ENCODE data around the gene SDK1.

SDK1 gene

GRCh38 chr7:4056552-4057288, 755.7 kb downstream of the SDK1 start:
- no peak for DNase-seq

- no peak for DNase-seq
Measured at GRCh38 chr7:4057289-4057616, 756.2 kb downstream of the SDK1 start.

DNA sequence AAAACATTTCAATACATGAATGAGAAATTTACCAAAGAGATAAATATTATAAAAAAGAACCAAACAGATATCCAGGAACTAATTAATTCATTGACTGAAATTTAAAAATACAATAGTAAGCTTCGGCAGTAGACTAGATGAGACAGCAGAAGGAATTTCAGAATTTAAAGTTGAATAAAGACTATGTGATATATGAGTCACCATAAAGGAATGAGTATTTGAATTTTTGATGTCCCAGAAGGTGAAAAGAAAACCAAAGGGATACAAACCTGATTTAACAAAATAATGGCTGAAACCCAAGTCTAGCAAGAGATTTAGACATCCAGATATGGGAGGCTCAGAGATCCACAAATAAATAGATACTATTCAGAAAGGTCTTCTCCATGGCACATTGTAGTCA, 757.1 kb downstream of the SDK1 start:
- no peak for DNase-seq

- DNase-seq, result no peak
Measured at GRCh38 chr7:4065190-4065589, 764.1 kb downstream of the SDK1 start.

GRCh38 chr7:4066206-4066605, 765.2 kb downstream of the SDK1 start:
- no peak for DNase-seq

DNA sequence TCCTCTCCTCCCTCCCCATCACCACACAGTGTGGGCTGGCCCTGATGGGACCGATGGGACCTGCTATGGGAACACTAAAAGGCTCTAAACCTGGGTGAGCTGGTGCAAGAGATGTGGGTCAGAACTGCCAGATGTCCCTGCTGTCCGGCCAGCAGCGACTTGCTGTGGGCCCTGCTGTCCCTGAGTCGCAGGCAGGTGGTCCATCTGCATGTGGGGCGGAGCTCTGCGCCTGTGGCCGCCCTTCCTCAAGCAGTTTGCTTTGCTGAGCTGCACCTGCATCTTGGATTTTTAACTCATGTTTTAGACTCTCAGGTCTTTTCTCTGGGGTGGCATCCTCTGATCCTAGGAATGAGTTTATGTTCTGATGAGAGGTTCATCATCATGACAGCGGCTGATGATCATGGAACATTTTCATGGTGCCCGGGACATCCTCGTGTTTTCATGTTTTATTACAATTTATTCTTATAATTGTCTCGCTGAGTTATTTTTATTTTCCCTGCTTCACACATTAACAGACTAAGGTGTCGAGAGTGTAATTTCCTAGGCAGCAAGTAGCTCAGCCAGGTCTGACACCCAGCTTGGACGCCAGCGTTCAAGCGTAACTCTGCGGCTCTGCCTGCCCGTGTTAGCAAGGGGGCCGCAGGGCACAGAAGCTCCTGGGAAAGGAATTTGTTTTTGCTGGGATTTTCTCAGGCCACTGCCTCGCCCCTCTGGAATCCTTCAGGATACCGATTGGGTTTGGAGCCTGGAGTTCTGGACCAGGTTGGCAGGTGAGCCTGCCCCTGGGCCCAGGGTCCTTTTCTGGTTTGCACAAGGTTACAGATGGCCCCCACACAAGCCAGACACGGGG, 765.8 kb downstream of the SDK1 start:
- no peak for DNase-seq

- no peak for DNase-seq
Measured at GRCh38 chr7:4067476-4067760, 766.4 kb downstream of the SDK1 start.

GRCh38 chr7:4067874-4068273, 766.8 kb downstream of the SDK1 start:
- no peak for DNase-seq

DNA sequence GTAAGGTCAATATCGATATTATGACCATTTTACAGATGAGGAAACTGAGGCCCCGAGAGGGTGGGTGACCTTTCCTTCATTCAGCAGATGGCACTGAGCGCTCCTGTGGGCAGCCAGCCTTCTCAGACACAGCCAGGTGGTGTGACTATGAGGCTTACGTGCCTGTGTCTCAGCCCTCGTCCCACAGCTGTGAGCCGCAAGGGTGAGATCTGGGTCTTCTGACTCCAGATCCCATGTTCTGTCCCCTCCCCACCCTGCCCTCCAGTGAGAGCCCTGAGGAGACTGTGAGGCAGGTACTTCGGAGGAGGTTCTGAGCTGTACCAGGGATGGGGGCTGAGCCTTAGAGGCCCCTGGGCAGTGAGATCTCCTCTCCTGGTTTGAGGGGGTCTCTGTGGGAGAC, 767.2 kb downstream of the SDK1 start:
- no peak for DNase-seq

GRCh38 chr7:4069268-4070095, 768.4 kb downstream of the SDK1 start:
- DNase-seq, result no peak

DNA sequence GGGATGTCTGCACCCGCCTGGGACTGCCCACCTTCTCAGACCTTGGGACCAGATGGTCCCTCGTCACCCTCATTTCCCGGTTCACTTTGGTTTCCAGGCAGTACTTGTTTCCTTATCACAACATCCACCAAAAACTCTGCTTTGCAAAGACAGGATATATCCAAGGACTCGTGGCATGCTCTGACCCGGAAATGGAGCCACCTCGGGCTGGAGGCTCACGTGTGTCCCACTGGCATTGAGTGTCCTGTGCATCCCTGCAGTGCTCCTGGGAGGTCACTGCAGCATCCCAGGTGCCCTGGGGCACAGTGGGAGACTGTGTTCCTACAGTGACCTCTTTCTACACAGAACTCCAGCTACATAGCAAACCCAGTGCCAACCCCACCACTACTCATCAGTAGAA, 769.2 kb downstream of the SDK1 start:
- no peak for DNase-seq

DNA sequence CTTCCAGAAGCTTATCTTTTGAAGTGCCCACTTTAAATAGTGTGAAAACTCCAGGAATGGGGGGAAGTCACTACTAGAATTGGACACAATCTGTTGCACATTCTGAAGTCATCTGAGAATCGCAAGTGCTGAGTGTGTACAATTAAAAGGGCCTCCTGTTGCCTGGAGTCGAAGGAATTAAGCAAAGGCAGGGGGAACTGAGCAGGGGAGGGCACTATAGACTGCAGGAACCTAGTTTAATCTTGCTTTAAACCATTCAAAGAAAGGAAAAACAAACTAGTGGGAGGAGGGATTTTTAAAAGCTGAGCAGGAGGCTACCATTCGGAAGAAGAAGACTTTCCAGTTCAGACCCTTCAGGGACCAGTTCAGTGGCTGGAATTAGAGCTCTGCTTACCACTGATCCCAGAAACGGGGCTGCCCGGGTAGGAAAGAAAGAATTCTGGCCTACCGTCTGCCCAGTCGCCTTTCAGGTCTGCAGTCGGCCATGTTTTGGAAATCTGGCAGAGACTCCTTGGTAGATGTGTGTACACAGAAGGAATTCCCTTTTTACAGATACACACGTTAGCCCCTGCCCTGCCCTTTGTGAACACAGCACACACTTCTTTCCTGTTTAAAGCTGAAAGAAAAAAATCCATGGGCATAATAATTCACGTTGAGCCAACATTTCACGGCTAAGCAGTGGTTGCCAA, 770.5 kb downstream of the SDK1 start:
- no peak for DNase-seq

GRCh38 chr7:4072161-4072925, 771.3 kb downstream of the SDK1 start:
- DNase-seq, result no peak

- no peak for DNase-seq
Measured at GRCh38 chr7:4073052-4073451, 772.0 kb downstream of the SDK1 start.

DNA sequence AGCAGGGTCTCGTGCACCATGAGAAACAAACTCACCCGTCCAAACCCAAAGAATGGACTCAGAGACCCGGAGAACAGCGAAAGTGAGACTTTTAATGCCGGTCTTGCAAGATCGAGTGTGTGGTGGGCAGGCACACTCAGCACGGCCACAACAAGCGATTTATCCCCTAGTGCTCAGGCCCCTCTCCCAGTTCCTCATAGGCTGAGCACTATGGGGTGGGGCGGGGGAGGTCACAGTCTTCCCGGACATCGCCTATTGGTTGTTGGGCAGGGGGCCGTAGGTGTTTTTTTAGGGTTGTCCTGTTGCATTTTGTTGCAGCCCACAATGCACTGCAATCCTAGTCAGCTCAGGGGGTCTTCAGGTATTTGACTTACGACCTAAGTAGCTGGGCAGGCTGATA, 772.7 kb downstream of the SDK1 start:
- no peak for DNase-seq

GRCh38 chr7:4074407-4074806, 773.4 kb downstream of the SDK1 start:
- no peak for DNase-seq

DNA sequence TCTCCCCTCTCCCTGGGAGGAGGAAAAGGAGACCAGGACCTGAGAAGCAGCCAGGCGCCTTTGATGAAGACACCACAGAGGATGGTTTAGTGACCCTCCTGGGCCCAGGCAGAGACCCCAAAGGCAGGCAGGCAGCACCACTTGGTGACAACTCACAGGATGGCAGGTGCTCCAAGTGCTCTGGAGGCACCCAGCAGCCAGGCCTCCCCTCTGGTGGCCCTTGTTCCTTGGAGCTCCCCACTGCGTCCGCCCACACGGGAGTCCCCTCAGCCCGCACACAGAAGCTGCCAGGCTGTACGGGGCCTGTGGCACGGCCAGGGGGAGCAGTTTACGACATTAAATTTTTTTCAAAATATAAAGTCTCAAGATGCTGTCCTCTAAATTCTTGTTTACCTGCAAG, 773.9 kb downstream of the SDK1 start:
- no peak for DNase-seq

DNA sequence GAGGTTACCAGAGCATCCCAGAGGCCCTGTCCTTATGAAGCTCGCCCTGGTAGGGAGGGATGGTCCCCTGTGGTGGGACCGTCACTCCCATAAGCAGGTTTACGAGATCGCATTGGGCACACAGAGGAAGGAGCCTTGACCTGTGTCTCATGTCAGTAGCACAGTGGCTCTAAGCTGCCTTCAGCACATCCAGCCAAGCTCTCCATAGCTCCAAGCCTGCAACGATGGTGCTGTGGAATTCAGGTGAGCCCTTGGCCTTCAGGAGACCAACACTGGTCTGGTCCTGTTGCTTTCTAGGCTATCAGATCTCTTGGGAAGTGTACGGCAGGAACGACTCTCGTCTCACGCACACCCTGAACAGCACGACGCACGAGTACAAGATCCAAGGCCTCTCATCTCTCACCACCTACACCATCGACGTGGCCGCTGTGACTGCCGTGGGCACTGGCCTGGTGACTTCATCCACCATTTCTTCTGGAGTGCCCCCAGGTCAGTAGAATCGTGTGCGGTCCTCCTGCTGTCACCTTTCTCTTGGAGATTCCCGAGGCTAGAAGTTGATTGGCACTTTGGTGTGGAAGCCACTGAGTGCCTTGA, 775.7 kb downstream of the SDK1 start:
- DNase-seq, result no peak

DNA sequence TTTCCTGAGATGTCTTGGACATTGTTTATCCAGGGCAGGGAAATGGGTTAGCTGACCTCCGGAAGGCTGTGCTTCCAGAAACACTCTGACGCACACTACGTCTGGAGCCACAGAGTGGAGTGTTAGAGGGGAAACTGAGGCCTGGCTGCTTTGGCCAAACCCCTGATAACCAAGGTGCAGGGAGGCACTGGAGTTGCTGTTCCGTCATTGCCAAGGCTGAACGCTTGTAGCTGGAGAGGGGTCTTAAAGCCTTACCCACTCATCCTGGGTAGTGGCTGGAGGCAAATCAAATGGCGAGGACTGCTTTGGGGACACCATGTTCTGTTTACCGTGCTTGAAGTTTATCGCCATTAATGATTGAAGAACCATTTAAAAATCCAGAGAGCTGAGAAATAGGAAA, 776.9 kb downstream of the SDK1 start:
- no peak for DNase-seq

GRCh38 chr7:4078580-4078979, 777.5 kb downstream of the SDK1 start:
- DNase-seq, result no peak

DNA sequence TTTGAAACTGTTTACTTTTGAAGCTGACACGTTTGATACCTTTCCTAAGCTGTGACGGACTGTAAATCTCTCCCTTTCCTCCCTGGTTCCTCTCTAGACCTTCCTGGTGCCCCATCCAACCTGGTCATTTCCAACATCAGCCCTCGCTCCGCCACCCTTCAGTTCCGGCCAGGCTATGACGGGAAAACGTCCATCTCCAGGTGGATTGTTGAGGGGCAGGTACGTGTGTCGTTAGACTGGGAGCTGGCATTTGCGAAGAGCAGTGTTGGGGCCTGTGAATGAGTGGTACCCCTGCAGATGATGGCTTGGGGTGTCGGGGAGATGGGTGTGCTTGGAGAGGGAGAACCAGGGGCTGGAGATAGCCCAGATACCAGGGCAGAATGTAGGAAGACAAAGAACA, 778.3 kb downstream of the SDK1 start:
- DNase-seq, result no peak

- no peak for DNase-seq
Measured at GRCh38 chr7:4079956-4080355, 778.9 kb downstream of the SDK1 start.
